GM21526 (cell line): Measurements from ENCODE around the gene SLC5A12.

Experiments
- ATAC-seq: cut with Tn5 transposase; IDR thresholded peaks from one replicate; pipeline ENCODE4 v1.9.1; 2021; ENCODE audit warnings: moderate library complexity; ENCODE audit not compliant: unreplicated experiment, low FRiP score

SLC5A12 gene

GRCh38 chr11:26726960-26727359 lies 5.1 kb upstream of the SLC5A12 start:
- no peak for ATAC-seq

GRCh38 chr11:26719998-26720397 lies 1.9 kb downstream of the SLC5A12 start:
- no peak for ATAC-seq

- no peak for ATAC-seq
Observed at GRCh38 chr11:26719289-26719973, 2.4 kb downstream of the SLC5A12 start.

- no peak for ATAC-seq
Observed at GRCh38 chr11:26717771-26718170, 4.1 kb downstream of the SLC5A12 start.

- no peak for ATAC-seq
Observed at GRCh38 chr11:26715133-26715532, 6.7 kb downstream of the SLC5A12 start.

GRCh38 chr11:26712497-26712896 lies 9.4 kb downstream of the SLC5A12 start:
- ATAC-seq: no peak

GRCh38 chr11:26710489-26710888 lies 11.4 kb downstream of the SLC5A12 start:
- ATAC-seq: no peak

- ATAC-seq: no peak
Observed at GRCh38 chr11:26708736-26709456, 13.0 kb downstream of the SLC5A12 start.

GRCh38 chr11:26706181-26706580 lies 15.7 kb downstream of the SLC5A12 start:
- ATAC-seq: no peak

GRCh38 chr11:26704249-26704648 lies 17.6 kb downstream of the SLC5A12 start:
- ATAC-seq: no peak

- no peak for ATAC-seq
Observed at GRCh38 chr11:26703411-26704191, 18.3 kb downstream of the SLC5A12 start.

- no peak for ATAC-seq
Observed at GRCh38 chr11:26702406-26702805, 19.5 kb downstream of the SLC5A12 start.

GRCh38 chr11:26700574-26701235 lies 21.2 kb downstream of the SLC5A12 start:
- ATAC-seq: no peak

- ATAC-seq: no peak
Observed at GRCh38 chr11:26698224-26698623, 23.6 kb downstream of the SLC5A12 start.

GRCh38 chr11:26696330-26696729 lies 25.5 kb downstream of the SLC5A12 start:
- ATAC-seq: no peak

GRCh38 chr11:26688701-26689100 lies 33.2 kb downstream of the SLC5A12 start:
- ATAC-seq: no peak

- no peak for ATAC-seq
Observed at GRCh38 chr11:26687351-26687750, 34.5 kb downstream of the SLC5A12 start.

GRCh38 chr11:26677566-26677965 lies 44.3 kb downstream of the SLC5A12 start:
- ATAC-seq: no peak

- no peak for ATAC-seq
Observed at GRCh38 chr11:26676641-26677040, 45.2 kb downstream of the SLC5A12 start.

- ATAC-seq: no peak
Observed at GRCh38 chr11:26675233-26675928, 46.5 kb downstream of the SLC5A12 start.
